A673 (cell line): ENCODE results near the gene SECISBP2. TPM values are rescaled to one million over a fixed set of nuclear protein-coding genes. Genes with fewer than 3 reads are reported as not detected.

Source experiments
- BruUV-seq: library from RNA; stranded (reverse); fragments of 400-500 nt; replicated peaks from 2 replicates; lab custom pipeline; 2021; lab: Mats Ljungman, UMichigan
- CTCF ChIA-PET: fragments of 300-600 bp; sonication (Branson Sonifier 250); formaldehyde crosslinking; loops from one replicate; lab custom pipeline; 2022; ENCODE audit warnings: antibody characterized with exemption; lab: Charles Lee
- POLR2A ChIA-PET: fragments of 300-600 bp; sonication (Branson Sonifier 250); formaldehyde crosslinking; loops from one replicate; lab custom pipeline; 2022; ENCODE audit warnings: antibody characterized with exemption; ENCODE audit not compliant: low non-redundant PET; lab: Charles Lee
- DNase-seq: peaks from one replicate; pipeline ENCODE4 v3.0.0-alpha.2; 2015; ENCODE audit warnings: low spot score
- H3K27ac ChIP-seq: fragments of 200-600 bp; sonication (generic); 2 replicates; pipeline ENCODE4 v1.5.1; 2016; ENCODE audit warnings: mixed run types, low read depth, mild to moderate bottlenecking, mixed read lengths, antibody characterized with exemption, low read length; ENCODE audit not compliant: poor library complexity, severe bottlenecking
- H3K27me3 ChIP-seq: fragments of 200-600 bp; sonication (generic); replicated peaks from 2 replicates; pipeline ENCODE4 v1.6.1; 2017; ENCODE audit warnings: mixed run types, low read depth, mild to moderate bottlenecking, mixed read lengths, antibody characterized with exemption, low read length; ENCODE audit not compliant: insufficient read depth, poor library complexity
- H3K36me3 ChIP-seq: fragments of 200-600 bp; sonication (generic); 2 replicates; pipeline ENCODE4 v1.6.1; 2016; ENCODE audit warnings: mixed run types, mild to moderate bottlenecking, mixed read lengths, antibody characterized with exemption, low read length; ENCODE audit not compliant: insufficient read depth, poor library complexity, severe bottlenecking
- H3K4me1 ChIP-seq: fragments of 200-600 bp; sonication (generic); 2 replicates; pipeline ENCODE4 v1.6.1; 2017; ENCODE audit warnings: mixed run types, mild to moderate bottlenecking, mixed read lengths, antibody characterized with exemption, low read length; ENCODE audit not compliant: insufficient read depth, poor library complexity, severe bottlenecking
- H3K4me3 ChIP-seq: fragments of 200-600 bp; sonication (generic); 2 replicates; pipeline ENCODE4 v1.5.1; 2016; ENCODE audit warnings: low read depth, mixed run types, mild to moderate bottlenecking, mixed read lengths, low read length; ENCODE audit not compliant: poor library complexity, severe bottlenecking
- H3K9me3 ChIP-seq: fragments of 200-600 bp; sonication (generic); 2 replicates; pipeline ENCODE4 v1.6.1; 2016; ENCODE audit warnings: mixed run types, low read depth, mild to moderate bottlenecking, mixed read lengths, antibody characterized with exemption, low read length; ENCODE audit not compliant: poor library complexity, severe bottlenecking
- CTCF ChIP-seq: fragments of 300-800, 200-600 bp; sonication (generic); conservative IDR thresholded peaks from 2 replicates; pipeline ENCODE4 v1.5.1; 2017; ENCODE audit warnings: low read depth, mild to moderate bottlenecking, antibody characterized with exemption, low read length, moderate library complexity, mixed read lengths
- EZH2 ChIP-seq: fragments of 200-600 bp; sonication (generic); IDR thresholded peaks from 2 replicates; pipeline ENCODE4 v1.6.1; 2017; ENCODE audit warnings: borderline replicate concordance, low read depth, mild to moderate bottlenecking, mixed read lengths, antibody characterized with exemption, low read length; ENCODE audit not compliant: poor library complexity, severe bottlenecking
- intact Hi-C: fragments of 100-400 bp; cut with micrococcal nuclease; formaldehyde crosslinking; loops from one replicate; pipeline ENCODE4 v1.10.0; 2022; ENCODE audit not compliant: unreplicated experiment
- total RNA-seq: library from RNA; stranded (reverse); gene quantifications from 2 replicates; pipeline ENCODE4 v1.2.3, GENCODE V29; 2021

Gene SECISBP2
- total RNA-seq, 1 experiment from 2014 or later: 44.4 TPM

- Histone ChIP-seq H3K27me3 (no peaks in the 10 kb centered on the region), H3K9me3 (no peaks in the 10 kb centered on the region), H3K4me1 (peaks cover 7% of the 10 kb centered on the region), H3K27ac (no peak overlapping the region), H3K4me3 (no peak overlapping the region), H3K36me3 (no peaks in the 10 kb centered on the region)
- DNase-seq: no peak
- ChIA-PET POLR2A (no interaction called here), CTCF (no interaction called here)
- no TSS peak for BruUV-seq
- TF ChIP-seq CTCF (no peak), EZH2 (no peak)
- intact Hi-C loops: no loop called here
Measured at GRCh38 chr9:89374176-89374575, 55.9 kb downstream of the SECISBP2 start.

- CTCF ChIA-PET: no interaction called here
- Histone ChIP-seq H3K27me3 (no peaks in the 10 kb centered on the region), H3K9me3 (no peaks in the 10 kb centered on the region), H3K4me3 (no peak overlapping the region), H3K27ac (no peak overlapping the region), H3K36me3 (no peaks in the 10 kb centered on the region), H3K4me1 (peaks cover 7% of the 10 kb centered on the region)
- intact Hi-C loops: no loop called here
- DNase-seq: no peak
- TF ChIP-seq EZH2 (no peak), CTCF (no peak)
- BruUV-seq: no TSS peak
- POLR2A ChIA-PET: no interaction called here
Measured at GRCh38 chr9:89375191-89375760, 57.0 kb downstream of the SECISBP2 start.

GRCh38 chr9:89376286-89376685, 58.0 kb downstream of the SECISBP2 start:
- no peaks in the 10 kb centered on the region for H3K27me3 ChIP-seq
- POLR2A ChIA-PET: no interaction called here
- H3K27ac ChIP-seq: no peak overlapping the region
- no peaks in the 10 kb centered on the region for H3K9me3 ChIP-seq
- peaks cover 7% of the 10 kb centered on the region for H3K4me1 ChIP-seq
- intact Hi-C loops: no loop called here
- BruUV-seq: no TSS peak
- TF ChIP-seq EZH2: no peak
- no peak for TF ChIP-seq CTCF
- CTCF ChIA-PET: no interaction called here
- no peak overlapping the region for H3K4me3 ChIP-seq
- DNase-seq: no peak
- no peaks in the 10 kb centered on the region for H3K36me3 ChIP-seq
